IPS-NIHi11 (cell line): ENCODE results near the gene FN3K.

Experiments
- DNase-seq: peaks from one replicate; pipeline ENCODE4 v3.0.0; 2012; ENCODE audit warnings: mixed read lengths, low spot score

The FN3K gene

DNA sequence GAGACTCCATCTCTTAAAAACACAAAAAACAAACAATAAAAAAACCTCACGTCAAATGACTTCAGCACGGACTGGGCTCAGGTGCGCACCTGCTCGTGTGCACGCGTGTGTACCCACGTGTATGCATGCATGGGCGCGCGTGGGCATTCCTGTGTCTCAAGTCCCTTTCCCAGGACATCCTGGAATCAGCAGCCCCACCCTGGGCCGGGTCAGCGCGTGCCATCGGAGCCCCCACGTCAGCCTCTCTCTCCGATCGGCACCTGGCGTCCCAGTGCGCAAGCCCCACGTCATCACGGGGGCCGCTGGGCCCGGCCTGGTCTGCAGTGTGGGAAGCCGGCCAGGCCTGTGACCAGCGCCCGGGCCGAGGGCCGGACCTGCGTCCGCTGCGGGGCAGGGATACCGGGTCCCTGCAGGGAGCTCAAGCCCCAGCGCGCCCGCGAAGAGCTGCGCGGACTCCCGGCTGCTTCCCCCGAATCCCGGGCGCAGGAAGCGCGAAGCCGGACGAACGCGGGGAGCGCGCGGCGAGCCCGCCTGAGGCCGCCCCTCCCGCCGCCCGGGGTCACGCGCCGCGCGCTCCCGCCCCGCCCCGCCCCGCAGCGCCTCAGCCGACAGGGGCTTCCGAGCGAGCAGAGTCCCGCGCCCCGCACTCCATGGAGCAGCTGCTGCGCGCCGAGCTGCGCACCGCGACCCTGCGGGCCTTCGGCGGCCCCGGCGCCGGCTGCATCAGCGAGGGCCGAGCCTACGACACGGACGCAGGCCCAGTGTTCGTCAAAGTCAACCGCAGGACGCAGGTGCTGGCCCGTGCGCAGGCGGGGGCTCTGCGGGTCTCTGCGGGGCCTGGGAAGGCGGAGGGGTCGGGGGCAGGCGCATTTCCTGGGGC lies at the start of gene FN3K:
Gene FN3K, plus strand, starts transcription at position 629 of the 880 bp plus-strand sequence. Its CDS starts 22 bp downstream, at position 651.
- DNase-seq, result peak; percentile 94

- no peak for DNase-seq
Measured at GRCh38 chr17:82686366-82687324, 48.8 kb upstream of the FN3K start.

GRCh38 chr17:82687375-82687861 lies 48.0 kb upstream of the FN3K start:
- no peak for DNase-seq

DNA sequence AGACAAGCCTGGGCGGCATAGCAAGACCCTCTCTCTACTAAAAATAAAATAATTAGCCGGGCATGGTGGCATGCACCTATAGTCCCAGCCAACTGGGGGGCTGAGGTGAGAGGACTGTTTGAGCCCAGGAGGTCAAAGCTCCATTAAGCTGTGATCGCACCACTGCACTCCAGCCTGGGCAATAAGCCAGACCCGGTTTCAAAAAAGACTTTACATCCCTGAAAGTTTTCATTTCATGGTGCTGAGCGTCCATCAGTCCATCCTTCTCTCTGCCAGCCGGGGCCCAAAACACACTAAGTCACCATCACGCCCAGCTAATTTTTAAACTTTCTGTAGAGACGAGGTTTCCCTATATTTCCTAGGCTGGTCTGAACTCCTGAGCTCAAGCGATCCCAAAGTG lies 47.5 kb upstream of the FN3K start:
- DNase-seq, result no peak

DNA sequence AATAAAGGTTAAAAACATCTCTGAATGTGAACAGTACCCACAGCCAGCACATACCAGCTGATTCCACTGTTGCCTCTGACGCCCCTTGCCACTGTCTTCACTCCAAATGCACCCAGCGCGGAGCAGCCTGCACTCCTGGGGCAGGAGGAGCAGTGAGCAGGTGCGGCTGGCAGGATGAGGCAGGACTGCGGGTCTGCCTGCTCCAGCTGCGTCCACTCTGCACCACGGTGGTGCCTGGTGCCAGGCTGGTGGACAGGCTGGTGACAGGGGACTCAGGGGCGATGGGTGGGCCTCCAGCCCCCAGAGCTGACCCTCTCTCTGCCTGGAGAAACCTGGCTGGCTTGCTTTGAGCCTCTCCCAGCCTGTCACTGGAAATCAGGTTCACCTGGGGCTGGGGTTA lies 46.3 kb upstream of the FN3K start:
- DNase-seq, result no peak

GRCh38 chr17:82690786-82691489 lies 44.5 kb upstream of the FN3K start:
- no peak for DNase-seq

- DNase-seq, result no peak
Measured at GRCh38 chr17:82691714-82692113, 43.7 kb upstream of the FN3K start.

DNA sequence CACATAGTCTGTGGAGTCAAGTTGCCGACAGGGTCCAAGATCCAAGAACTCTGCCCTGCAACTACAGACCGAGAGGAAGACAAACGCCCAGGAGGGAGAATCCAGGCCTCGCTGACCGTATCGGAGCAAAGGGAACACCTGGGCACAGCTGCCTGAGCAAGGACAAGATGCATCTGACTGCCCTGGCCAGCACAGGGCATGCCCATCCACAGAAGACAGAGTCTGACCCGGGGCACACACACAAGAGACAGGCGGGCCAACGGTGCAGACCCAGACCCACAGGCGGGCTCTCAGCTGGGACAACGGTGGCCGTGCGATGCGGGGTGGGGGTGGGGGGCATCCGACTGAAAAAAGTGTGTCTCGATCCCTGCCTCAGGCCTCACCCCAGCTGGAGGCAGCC lies 43.1 kb upstream of the FN3K start:
- no peak for DNase-seq

DNA sequence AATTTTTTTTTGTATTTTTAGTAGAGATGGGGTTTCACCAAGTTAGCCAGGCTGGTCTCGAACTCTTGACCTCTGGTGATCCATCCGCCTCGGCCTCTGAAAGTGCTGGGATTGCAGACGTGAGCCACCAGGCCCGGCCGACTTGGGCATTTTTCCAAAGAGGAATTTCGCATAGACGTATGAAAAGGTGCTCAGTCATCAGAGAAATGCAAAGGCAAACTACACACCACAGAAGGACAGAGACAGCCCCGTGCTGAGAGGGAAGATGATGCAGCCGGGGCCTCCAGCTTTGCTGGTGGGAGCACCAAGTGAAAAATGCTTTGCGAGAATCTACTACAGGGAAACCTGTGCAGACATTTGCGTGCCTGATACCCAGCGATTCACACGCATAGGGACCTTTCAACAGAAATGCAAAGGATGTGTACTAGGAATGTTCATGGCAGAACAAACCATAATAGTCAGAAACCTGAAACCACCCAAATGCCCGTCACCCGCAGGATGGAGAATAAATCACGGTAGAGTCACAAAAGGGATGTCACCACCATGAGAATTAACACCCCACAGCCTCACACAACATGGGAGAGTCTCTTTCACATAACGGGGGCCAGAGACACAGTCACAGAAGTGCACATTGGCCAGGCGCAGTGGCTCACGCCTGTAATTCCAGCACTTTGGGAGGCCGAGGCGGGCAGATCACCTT lies 42.1 kb upstream of the FN3K start:
- DNase-seq, result no peak

DNA sequence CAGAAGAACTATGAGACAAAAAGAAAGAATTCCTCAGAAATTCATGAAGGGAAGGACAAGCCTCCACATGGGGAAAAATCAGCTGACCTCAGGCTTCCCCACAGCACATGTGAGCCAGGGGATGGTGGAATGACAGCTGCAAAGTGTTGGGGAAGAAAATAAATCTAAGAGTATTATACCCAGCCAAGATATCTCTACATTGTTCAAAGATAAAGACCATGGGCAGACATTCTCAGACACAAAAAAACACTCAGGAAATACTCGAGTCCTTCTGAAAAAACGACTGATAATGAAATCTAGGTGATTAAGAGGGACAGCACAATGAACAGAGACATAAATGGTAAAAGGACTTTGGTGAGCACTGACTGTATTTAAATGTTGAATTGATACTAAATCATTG lies 40.8 kb upstream of the FN3K start:
- no peak for DNase-seq

DNA sequence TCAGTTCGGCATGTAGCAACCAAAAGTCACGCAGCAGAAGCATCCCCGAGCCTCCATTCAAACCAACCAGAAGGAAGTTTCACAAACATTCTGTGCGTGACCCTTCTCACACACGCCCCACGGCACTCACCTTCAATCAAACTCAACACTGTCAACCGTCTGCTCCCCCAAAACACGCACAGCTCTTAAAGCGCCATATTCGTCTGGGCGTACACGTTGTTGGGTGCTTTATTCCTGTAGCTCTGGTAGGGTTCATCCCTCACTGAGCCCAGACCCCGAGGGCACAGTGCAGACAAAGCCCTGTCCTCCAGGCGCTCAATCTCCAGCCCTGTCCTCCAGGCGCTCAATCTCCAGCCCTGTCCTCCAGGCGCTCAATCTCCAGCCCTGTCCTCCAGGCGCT lies 39.2 kb upstream of the FN3K start:
- DNase-seq, result no peak

GRCh38 chr17:82696916-82697807 lies 38.3 kb upstream of the FN3K start:
- no peak for DNase-seq

DNA sequence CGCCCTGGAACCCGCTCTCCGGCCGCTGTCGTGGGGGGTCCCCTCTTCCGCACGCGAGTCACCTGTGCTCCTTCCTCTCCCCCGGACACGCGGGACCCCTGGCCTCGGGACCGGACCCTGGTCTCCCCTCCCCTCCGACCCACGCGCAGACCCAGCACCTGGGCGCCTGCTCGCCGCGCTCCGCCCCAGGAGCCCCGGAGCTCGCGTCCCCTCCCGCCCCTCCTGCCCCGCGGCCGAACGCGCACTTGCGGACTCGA lies 37.7 kb upstream of the FN3K start:
- DNase-seq, result no peak

- DNase-seq, result peak; percentile 100
Measured at GRCh38 chr17:82698065-82698973, 37.1 kb upstream of the FN3K start, which contains the start of gene RAB40B. Gene RAB40B (minus strand): TSS chr17:82698698. CDS start chr17:82698596, 102 bp downstream.

- DNase-seq, result no peak
Measured at GRCh38 chr17:82698974-82699442, 36.4 kb upstream of the FN3K start.

GRCh38 chr17:82699551-82699950 lies 35.9 kb upstream of the FN3K start:
- DNase-seq, result no peak

GRCh38 chr17:82702231-82702927 lies 33.0 kb upstream of the FN3K start:
- no peak for DNase-seq

DNA sequence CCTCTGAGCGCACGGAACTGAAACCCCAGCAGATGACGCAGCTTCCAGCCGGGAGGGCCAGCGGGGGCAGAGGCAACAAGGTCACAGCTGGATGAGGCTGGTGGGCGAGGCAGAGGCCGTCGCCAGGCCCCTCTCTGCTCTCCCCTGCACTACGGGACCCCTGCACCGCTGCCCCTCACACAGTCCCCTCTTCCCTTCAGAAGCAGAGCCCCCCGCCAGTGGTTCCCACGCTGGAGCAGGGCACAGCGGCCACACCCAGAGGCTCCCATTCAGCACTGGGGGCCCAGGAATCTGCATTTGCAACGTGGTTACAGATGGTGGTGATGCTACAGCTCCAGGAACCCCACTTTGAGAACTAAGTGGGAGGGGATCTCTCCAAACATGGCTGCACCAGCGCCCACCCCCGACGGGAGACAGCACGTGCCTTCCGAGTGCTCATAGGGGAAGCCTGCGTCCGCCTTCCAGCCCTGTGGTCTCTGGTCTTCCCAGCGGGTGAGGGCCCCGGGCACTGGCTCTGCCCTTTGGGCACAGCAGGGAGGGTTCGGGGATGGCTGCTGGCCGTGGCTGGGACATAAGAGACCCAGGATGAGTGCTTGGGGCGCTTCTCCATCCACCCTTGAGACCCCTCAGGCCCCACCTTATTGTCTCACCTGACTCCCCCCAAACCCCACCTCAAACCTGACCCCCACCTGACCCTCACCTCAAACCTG lies 32.2 kb upstream of the FN3K start:
- DNase-seq, result no peak
